ENCODE measurements around the gene PRKCH.
A peak's percentile ranks its signal among the peaks of the same experiment; 100 is the strongest.

PRKCH gene

DNA sequence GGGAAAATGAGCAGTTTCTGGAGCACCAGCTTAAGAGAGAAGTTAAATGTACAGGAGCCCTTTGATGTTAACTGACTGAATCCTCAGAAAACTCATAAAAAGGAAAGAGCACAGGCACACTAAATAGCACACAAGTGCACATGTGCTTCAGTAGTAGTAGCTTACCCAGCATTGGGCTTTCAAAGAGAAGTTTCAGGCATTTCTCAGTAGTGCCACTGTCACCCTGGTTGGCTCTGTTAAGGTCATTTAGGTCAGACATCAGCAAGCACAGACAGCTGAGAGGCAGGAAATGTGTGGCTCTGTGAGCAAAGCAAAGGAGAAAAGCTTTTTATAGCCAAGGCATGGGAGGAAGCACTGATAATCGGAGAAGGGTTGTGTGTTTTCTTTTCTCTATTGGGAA is 277.6 kb downstream of the PRKCH start:
- Histone ChIP-seq H3K36me3 (ENCODE audit: insufficient read depth, low read length) (no peaks in the 10 kb centered on the region), H3F3A (ENCODE audit: low read depth) (peaks cover 7% of the 10 kb centered on the region; the same call in 1 of the 2 replicates), H3K27me3 (ENCODE audit: insufficient read depth, low read length, poor library complexity, severe bottlenecking) (no peaks in the 10 kb centered on the region), H3K9me2 (replicated peaks; ENCODE audit: low read depth, low read length) (no peaks in the 10 kb centered on the region), H3K9me3 (ENCODE audit: insufficient read depth, low read depth, low read length) (no peaks in the 10 kb centered on the region), H3K79me2 (ENCODE audit: insufficient read depth, low read length) (no peaks in the 10 kb centered on the region), H3K9ac (ENCODE audit: low read depth, low read length, poor library complexity, severe bottlenecking) (peak overlapping the region; percentile 51), H3K4me3 (ENCODE audit: low read length, poor library complexity, severe bottlenecking) (peak overlapping the region; percentile 60), H4K20me1 (ENCODE audit: insufficient read depth, low read length, poor library complexity, severe bottlenecking) (no peaks in the 10 kb centered on the region), H3K4me1 (ENCODE audit: insufficient read depth, low read length, poor library complexity, severe bottlenecking) (peaks cover 59% of the 10 kb centered on the region), H2AFZ (ENCODE audit: low read length) (peak overlapping the region; percentile 27), H3K4me2 (ENCODE audit: low read depth, low read length, poor library complexity, severe bottlenecking) (peak overlapping the region; percentile 61)
- no peak for TF ChIP-seq EZH2phosphoT487 (IDR thresholded peaks at IDR 0.05; ENCODE audit: borderline replicate concordance)
- TF ChIP-seq, protein P1, sequence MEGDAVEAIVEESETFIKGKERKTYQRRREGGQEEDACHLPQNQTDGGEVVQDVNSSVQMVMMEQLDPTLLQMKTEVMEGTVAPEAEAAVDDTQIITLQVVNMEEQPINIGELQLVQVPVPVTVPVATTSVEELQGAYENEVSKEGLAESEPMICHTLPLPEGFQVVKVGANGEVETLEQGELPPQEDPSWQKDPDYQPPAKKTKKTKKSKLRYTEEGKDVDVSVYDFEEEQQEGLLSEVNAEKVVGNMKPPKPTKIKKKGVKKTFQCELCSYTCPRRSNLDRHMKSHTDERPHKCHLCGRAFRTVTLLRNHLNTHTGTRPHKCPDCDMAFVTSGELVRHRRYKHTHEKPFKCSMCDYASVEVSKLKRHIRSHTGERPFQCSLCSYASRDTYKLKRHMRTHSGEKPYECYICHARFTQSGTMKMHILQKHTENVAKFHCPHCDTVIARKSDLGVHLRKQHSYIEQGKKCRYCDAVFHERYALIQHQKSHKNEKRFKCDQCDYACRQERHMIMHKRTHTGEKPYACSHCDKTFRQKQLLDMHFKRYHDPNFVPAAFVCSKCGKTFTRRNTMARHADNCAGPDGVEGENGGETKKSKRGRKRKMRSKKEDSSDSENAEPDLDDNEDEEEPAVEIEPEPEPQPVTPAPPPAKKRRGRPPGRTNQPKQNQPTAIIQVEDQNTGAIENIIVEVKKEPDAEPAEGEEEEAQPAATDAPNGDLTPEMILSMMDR (conservative IDR thresholded peaks at IDR 0.05; ENCODE audit: low read length) = no peak

DNA sequence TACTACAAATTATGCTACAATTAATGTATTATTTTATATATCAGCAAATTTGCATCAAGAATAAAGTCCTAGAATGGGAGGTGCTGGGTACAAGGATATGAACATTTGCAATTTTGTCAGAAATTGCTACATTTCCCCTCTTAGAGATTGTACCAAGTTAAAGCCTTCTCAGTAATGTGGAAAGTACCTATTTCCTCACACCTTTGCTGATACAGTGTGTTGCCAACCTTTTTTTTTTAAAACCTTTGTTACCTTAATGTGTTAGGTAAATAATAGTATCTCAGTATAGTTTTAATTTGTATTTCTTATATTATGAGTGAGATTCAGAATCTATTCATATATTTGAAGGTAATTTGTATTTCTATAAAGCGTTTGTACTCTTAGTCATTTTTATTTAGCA is 278.6 kb downstream of the PRKCH start:
- Histone ChIP-seq H4K20me1 (ENCODE audit: insufficient read depth, low read length, poor library complexity, severe bottlenecking) (no peaks in the 10 kb centered on the region), H3K4me3 (ENCODE audit: low read length, poor library complexity, severe bottlenecking) (peak overlapping the region; percentile 60), H3K4me1 (ENCODE audit: insufficient read depth, low read length, poor library complexity, severe bottlenecking) (peaks cover 49% of the 10 kb centered on the region), H3F3A (ENCODE audit: low read depth) (peaks cover 7% of the 10 kb centered on the region; the same call in 1 of the 2 replicates), H3K9me3 (ENCODE audit: insufficient read depth, low read depth, low read length) (no peaks in the 10 kb centered on the region), H3K79me2 (ENCODE audit: insufficient read depth, low read length) (no peaks in the 10 kb centered on the region), H3K9ac (ENCODE audit: low read depth, low read length, poor library complexity, severe bottlenecking) (peak overlapping the region; percentile 51), H3K4me2 (ENCODE audit: low read depth, low read length, poor library complexity, severe bottlenecking) (peak overlapping the region; percentile 61), H3K36me3 (ENCODE audit: insufficient read depth, low read length) (no peaks in the 10 kb centered on the region), H3K9me2 (replicated peaks; ENCODE audit: low read depth, low read length) (no peaks in the 10 kb centered on the region), H3K27me3 (ENCODE audit: insufficient read depth, low read length, poor library complexity, severe bottlenecking) (no peaks in the 10 kb centered on the region), H2AFZ (ENCODE audit: low read length) (no peak overlapping the region)
- no peak for TF ChIP-seq EZH2phosphoT487 (IDR thresholded peaks at IDR 0.05; ENCODE audit: borderline replicate concordance)
- TF ChIP-seq, protein P1 (conservative IDR thresholded peaks at IDR 0.05; ENCODE audit: low read length) = no peak

Measured in Loucy (cell line).